Activated gamma-delta T cell treated with Interleukin-2 at 50 U/mL for 16 hours (primary cell): ENCODE results near the gene AFAP1L2.

ENCODE experiments used
- DNase-seq: peaks from one replicate; pipeline ENCODE4 v3.0.0-alpha.2; 2020

The AFAP1L2 gene

DNA sequence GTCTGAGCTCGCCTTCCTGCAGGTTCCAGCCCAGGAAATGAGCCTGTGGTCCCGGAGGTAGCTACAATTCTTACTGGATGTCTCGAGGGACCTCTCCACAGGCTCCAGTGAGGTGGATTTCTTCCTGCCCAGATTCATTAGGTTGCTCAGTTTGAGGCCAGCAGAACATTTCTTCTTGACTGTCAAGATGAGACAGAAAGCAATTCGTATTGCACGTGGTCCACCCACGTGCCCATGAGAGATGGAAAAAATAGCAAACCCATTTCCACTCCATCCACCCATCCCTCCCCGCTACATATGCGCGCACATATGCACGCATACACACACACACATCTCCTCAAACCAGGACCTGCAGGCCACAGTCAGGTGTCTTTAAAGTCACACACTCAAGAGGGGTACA, 96.6 kb downstream of the AFAP1L2 start:
- DNase-seq = no peak

DNA sequence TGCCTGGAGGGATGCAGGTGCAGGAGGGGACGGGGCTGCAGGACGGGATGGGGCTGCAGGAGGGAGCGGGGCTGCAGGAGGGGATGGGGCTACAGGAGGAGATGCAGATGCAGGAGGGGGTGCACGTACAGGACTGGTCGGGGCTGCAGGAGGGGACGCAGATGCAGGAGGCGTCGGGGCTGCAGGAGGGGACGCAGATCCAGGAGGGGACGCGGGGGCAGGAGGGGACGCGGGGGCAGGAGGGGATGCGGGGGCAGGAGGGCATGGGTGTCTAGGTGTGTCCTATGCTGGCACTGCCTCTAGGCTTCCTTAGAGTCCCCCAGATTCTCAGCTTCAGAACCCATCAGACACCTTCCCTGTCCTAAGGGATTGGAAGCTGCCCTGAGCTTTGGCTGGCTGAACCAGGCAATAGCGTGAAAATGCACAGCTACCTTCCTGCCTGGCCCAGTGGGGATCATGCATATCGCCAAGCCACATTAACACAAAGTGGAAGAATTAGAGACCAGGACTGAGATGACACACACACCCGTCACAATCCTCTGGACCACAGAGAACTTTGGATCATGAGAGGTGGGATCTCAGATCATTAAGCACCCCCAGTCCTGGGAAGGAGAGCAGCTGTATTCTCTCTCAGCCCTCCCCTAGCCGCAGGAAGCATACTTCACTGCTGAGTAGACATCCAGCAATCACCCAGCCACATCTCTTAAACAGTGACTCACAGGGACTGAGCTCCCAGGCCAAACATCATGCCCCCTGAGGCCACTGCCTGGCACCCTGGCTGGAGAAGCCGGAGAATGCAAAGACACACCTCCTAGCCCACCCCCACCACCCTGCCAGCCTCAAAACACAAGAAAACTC, 98.0 kb downstream of the AFAP1L2 start:
- no peak for DNase-seq

DNA sequence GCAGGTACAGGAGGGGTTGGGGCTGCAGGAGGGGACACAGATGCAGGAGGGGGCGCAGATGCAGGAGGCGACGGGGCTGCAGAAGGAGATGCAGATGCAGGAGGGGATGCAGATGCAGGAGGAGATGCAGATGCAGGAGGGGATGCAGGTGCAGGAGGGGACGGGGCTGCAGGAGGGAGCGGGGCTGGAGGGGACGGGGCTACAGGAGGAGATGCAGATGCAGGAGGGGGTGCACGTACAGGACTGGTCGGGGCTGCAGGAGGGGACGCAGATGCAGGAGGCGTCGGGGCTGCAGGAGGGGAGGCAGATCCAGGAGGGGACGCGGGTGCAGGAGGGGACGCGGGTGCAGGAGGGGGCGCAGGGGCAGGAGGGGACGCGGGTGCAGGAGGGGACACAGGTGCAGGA, 98.8 kb downstream of the AFAP1L2 start:
- no peak for DNase-seq

DNA sequence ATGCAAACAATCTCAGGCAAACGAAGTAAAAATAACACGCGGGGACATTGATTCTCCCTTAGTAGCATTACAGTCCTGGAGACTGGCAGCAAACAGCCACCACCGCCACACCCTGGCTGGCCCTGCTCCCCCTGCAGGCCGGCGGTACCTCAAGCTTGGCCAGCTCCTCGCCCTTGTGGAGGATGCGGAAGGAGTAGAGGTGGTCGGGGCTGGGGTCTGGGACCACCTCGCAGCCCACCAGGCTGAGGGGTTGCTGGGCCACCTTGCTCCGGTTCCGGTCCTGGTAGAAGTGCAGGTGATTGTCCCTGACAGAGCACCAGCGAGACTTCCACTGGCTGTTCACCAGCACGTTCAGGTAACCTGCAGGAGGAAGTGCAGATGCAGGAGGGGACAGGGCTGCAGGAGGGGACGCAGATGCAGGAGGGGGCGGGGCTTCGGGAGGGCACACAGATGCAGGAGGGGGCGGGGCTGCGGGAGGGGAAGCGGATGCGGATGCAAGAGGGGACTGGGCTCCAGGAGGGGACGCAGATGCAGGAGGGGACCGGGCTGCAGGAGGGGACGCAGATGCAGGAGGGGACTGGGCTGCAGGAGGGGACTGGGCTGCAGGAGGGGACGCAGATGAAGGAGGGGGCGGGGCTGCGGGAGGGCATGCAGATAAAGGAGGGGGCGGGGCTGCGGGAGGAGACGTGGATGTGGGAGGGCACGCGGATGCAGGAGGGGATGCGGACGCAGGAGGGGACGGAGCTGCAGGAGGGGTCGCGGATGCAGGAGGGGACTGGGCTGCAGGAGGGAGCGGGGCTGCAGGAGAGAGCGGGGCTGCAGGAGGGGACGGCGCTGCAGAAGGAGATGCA, 99.5 kb downstream of the AFAP1L2 start:
- DNase-seq = peak; percentile 75

DNA sequence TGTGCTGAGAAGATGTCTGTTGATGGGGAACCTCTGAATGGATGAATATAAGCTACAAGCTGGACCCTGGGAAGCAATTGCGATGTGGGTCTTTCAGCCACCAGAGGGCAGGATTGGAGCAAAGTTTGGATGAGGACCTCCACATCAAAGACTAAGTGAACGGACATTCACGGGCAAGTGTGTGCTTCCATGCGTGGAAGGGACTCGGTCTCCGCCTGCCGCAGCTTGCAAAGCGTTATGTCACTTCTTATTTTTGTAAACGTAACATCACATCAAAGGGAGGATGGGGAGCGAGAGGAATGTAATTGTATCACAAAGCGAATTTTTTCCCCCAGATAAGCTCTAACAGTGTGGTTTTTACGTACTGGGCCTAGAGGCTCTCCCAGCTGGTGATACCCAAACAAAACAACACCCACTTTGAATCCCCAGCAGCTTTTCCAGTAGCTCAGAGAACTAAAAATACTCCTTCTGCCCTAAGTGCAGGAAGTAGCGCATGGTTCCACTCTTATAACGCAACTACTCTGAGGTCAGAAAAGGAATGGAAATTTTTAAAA, 100.2 kb downstream of the AFAP1L2 start:
- peak; percentile 62 for DNase-seq

DNA sequence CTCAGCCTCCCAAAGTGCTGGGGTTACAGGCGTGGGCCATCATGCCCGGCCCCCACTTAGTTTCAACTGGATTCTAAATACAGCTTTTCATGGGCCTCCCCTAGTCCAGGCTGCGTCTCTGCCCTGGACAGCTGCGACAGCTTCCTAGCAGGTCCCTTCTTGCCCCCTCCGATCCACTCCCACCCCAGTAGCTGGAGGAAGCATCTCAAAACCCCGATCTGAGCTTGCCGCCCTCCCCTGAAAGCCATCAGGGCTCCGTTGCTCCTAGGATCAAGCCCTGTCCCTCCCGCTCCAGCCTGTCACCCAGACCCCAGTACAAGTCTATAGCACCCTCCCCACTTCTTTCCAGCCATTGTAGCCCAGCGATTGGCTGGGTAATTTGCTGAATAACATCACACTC, 100.7 kb downstream of the AFAP1L2 start:
- DNase-seq = no peak

DNA sequence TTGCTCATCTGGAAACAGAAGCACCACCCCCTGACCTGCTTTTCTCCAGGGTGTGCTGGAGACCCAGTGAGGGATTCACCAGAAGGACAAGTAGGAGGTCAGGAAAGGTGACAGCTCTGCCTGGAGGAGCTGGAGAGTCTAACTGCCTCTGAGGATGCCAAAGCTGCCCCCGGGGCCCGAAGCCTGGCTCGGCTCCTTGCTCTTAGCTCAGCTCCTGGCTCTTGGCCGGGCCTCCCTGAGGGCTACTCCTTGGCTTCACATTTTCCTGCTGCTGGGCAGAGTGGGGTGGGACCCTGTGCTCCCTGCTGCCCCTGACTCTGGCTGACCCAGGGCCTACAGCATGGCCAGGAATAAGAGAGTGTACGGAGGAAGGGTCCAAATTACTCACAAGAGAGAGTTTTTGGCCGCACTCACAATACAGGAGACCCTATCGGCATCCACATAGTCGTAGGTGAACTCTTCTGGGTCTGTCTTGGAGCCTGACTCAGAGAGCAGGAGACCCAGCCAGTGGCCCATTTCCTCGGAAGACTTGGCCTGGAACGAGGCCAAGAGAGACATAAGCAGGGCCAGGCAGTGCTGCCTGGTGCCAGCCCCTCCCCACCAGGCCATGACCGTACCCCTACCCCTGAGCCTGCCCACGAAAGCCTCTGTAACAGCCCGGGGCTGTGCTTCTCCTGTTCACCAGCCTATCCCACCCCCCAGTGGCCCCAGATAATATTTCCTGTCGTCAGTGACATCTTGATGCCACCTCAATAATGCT, 102.2 kb downstream of the AFAP1L2 start:
- no peak for DNase-seq

DNA sequence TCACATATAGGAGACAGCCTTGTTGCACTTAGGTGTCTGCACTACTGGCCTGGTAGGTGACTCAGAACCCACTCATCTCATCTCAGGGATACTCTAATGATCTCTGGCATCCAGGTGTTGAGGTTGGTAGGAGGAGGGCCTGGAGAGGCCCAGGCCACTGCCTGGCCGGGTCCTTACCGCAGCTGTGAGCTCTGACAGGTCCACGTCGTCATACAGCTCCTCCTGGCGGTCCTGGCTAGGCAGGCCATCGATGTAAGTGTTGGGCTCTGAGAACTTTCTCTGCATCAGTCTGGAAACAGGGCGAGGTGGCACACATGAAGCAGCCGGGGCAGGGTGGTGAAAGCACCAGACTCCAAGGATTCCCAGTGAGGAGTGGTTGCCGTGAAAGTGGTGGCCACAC, 103.1 kb downstream of the AFAP1L2 start:
- no peak for DNase-seq

DNA sequence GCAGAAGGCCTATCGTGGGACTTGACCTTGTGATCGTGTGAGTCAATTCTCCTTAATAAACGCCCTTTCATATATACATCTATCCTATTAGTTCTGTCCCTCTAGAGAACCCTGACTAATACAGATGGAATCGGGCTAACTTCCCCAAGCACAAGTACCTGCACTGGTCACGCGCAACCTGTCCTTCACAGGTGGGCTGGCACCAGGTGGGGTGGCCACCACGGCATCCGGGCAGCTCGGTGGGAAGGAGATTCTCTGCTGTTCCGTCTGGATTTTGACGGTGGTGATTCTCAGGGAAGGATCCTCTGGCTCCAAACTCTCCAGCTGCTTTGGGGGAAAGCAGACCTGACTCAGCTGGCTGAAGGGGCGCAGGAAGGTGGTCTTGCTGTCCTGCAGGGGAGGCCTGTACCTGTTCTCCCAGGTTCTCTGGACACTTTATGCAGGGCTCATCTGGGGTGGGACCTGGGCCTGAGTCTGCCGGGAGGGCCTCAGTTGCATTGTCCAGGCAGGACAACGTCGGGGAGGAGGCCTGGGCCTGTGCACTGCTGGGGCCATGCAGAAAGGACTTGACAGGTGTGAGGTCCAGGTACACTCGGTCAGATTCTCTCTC, 104.2 kb downstream of the AFAP1L2 start:
- DNase-seq = no peak

DNA sequence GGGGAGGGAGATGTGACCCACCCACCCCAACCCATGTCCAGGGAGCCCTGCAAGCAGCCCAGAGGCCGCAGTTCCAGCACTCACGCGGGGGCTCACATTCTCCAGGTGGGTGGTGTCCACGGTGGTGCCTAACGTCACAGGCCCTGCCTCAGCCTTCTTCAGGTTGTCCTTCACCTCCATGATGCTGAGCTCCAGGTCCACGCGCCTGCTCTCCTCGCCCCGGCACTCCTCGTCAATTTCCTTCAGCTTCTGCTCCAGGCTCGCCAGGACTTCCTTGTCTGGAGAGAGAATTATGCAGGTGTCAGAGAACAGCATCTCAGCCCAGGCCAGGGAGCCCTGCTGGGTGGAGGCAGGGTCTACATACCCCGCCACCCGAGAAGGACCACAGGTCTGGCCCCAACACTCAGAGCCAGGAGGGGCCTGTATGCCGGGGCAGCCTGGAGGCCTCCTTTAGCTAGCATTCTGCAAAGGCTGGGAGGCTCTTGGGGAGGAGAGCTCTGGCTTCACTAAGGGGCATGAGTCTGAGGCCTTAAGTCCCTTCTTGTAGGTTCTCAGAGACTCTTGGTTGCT, 107.1 kb downstream of the AFAP1L2 start:
- DNase-seq = no peak

DNA sequence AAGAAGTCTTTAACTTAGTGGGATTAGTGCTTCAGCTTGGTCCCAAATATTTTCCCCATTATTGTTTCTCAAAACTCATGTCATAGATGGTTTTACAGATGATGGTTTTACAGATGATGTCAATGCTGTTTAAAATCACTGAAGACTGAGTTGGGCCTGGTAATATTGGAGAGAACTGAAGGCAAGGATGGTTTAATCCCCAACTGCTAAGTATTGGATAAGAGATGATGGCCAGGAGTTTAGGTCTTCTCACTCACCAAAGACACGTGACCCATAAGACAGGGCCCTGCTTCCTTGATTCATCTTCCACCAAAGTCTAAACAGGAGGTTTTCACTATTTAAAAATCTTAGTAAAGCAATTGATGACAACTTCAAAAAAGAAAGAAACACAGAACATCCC, 108.9 kb downstream of the AFAP1L2 start:
- no peak for DNase-seq

DNA sequence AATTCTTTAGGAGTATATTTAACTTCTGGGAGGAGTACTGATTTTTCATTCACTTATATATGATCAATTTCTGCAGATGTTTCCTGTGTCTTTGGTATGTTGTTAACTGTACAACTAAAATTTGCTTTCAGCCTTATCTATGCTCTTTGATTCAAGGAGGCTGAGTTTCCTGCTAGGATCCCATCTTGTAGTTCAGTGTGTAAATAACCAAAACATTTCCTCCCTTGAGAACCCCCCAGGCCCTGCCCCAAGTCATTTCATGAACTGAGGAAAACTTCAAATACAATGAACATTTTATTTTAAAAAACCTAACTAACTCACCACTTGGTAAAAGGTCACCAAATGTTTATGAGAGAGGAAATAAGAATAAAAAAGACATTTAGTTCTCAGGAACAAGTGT, 109.8 kb downstream of the AFAP1L2 start:
- no peak for DNase-seq

DNA sequence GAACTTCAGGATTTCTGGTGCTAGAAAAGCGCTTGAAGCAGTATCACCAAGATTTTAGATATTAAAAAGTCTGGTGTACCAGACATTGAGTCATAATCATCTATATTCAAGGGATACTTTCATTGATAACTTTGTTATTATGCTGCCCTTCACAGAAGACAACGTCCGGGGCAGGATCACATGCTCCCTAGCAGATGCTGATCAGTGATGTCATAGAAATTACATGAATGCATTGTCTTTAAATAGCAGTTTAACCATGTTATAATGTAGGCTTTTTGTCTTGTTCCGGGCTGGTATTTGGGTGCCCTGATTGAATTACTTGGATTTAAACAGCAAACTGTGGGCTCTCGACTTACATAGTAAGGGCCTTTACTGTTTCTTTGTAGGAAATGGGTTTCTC, 111.2 kb downstream of the AFAP1L2 start:
- no peak for DNase-seq

DNA sequence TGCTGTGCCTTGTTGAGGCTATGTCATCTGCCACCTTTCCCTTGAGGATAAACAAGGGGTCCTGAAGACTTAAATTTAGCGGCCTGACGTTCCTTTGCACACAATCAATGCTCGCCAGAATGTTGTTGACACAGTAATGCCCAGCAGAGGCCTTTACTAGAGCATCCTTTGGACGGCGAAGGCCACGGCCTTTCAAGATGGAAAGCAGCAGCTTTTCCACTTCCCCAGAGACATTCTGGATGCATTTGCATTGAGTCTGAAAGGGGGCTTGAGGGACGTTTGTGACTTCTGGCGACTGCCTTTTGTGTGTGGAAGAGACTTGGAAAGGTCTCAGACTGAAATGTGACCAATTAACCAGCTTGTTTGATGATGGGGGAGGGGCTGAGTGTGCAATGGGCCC, 112.8 kb downstream of the AFAP1L2 start:
- DNase-seq = no peak

DNA sequence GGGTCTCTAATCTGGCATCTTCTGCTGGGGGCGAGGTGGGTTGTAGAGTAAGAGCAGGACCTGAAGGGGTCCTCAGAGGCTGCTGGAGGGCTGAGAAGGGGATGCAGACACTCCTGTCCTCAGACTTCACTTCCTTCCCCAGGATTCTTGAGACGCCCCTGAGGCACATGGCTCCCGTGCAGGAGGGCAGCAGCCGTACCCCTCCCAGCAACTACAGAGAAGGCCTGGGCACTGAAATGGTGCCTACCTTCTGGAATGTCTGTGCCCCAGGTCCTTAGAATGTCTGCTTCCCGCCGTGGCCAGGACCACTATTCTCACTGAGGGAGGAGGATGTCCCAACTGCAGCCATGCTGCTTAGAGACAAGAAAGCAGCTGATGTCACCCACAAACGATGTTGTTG, 113.2 kb downstream of the AFAP1L2 start:
- DNase-seq = no peak

DNA sequence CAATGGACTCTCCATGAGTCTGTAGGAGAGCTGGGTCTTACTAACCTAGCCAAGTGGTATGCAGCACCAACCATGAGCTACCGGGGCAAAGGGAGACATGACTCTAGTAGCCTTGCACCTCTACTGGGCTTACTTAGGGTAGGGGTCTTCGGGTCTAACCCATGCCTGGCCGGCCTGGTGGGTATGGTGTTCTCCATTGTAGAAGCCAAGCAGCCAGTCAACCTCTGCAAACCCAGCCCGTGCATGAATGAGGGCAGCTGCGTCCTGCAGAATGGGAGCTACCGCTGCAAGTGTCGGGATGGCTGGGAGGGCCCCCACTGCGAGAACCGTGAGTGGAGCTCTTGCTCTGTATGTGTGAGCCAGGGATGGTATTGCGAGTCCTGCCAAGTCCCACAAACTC, 114.3 kb downstream of the AFAP1L2 start:
- no peak for DNase-seq

DNA sequence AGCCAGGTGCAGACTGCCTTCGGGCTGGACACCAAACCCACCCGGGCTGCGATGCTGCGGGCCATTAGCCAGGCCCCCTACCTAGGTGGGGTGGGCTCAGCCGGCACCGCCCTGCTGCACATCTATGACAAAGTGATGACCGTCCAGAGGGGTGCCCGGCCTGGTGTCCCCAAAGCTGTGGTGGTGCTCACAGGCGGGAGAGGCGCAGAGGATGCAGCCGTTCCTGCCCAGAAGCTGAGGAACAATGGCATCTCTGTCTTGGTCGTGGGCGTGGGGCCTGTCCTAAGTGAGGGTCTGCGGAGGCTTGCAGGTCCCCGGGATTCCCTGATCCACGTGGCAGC, 115.2 kb downstream of the AFAP1L2 start:
- no peak for DNase-seq

DNA sequence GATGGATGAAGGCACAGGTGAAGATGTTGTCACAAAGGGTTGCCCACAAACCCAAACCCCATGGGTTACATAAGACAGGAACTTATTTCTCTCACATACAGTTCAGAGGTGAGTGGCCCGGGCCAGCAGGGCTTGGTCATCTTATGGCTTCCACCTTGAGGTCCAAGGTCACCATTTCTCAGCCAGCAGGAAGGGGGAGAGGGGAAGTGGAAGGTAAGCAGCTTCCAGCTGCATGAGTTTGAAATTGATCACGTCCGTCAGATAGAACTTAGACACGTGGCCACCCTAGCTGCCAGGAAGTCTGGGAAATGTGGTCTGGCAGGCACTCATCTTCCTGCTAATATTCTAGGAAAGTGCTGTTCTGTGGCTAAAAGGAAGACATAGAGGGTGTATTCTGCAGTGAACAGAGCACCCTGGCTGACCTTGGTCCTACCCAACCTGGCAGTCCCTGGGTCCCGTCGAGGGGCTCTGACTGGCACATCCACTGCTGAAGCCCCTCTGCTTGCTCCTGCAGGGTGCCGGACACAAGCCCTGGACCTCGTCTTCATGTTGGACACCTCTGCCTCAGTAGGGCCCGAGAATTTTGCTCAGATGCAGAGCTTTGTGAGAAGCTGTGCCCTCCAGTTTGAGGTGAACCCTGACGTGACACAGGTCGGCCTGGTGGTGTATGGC, 115.7 kb downstream of the AFAP1L2 start:
- DNase-seq = no peak

DNA sequence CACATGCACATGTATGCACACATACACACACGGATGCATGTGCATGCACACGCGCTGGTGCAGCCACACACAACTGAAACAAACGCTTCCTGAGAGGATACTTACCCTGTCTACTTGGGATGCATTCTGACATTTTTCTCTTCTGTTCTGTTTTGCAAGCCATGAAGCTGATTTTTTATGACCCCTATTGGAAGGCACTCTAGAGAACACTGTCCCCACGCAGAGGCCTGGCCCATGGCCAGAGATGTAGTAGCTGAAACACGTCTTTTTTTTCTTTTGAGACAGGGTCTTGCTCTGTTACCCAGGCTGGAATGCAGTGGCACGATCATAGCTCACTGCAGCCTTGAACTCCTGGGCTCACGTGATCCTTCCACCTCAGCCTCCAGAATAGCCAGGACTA, 117.4 kb downstream of the AFAP1L2 start:
- DNase-seq = no peak

DNA sequence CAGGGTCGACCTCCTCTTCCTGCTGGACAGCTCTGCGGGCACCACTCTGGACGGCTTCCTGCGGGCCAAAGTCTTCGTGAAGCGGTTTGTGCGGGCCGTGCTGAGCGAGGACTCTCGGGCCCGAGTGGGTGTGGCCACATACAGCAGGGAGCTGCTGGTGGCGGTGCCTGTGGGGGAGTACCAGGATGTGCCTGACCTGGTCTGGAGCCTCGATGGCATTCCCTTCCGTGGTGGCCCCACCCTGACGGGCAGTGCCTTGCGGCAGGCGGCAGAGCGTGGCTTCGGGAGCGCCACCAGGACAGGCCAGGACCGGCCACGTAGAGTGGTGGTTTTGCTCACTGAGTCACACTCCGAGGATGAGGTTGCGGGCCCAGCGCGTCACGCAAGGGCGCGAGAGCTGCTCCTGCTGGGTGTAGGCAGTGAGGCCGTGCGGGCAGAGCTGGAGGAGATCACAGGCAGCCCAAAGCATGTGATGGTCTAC, 118.3 kb downstream of the AFAP1L2 start:
- DNase-seq = no peak

DNA sequence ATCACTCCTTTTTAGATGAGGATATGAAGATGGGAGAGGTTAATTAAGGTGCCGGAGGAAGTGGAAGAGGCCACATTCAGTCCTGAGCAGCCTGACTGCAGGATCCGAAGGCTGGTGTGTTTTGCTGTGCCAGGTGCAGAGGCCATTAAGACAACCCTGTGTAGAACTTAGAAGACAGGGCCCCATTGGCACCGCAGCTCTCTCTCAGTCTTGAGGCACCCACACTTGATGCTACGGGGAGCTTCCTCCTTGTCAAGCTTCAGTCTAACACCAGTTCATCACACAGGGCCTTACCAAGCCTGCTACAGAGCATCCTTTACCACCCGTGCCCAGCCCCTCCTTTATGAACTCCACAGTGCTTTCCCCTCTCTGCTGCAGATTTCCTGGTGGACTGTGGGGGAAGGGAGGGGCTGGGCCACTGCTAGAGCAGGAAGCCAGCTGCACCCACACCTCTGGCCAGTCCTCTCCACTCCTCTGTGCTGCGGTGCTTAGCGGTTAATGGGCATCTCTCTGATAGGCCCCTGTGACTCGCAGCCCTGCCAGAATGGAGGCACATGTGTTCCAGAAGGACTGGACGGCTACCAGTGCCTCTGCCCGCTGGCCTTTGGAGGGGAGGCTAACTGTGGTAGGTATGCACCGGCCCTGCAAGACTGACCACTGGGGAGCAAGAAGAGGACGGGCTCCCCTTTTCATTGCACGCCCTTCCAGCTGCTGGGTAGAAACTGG, 119.8 kb downstream of the AFAP1L2 start:
- DNase-seq = no peak
